K562 (cell line): ENCODE measurements around the gene LAMB4. TPM values are rescaled to one million over a fixed set of nuclear protein-coding genes. Genes with fewer than 3 reads are reported as not detected.

ENCODE experiments used
- CBX3 ChIP-seq, 2 experiments: IDR thresholded peaks; 1 replicate in 1 of 2; 2 replicates in 1 of 2; pipeline ENCODE4 v1.6.1; 2012; ENCODE audit warnings: inconsistent platforms in 2 of 2, low read length in 2 of 2, borderline replicate concordance in 1 of 2, control low read depth in 1 of 2
- DACH1 ChIP-seq: fragments of 450-650 bp; IDR thresholded peaks from 2 replicates; pipeline ENCODE4 v1.6.1; 2018; ENCODE audit not compliant: partially characterized antibody
- MECOM ChIP-seq: fragments of 250-450 bp; sonication (Bioruptor Pico); IDR thresholded peaks from 2 replicates; pipeline ENCODE4 v1.8.0; 2022; ENCODE audit warnings: inconsistent platforms
- SMARCA4 ChIP-seq: fragments of 450-650 bp; IDR thresholded peaks from 2 replicates; pipeline ENCODE4 v1.6.1; 2016
- SMC3 ChIP-seq: conservative IDR thresholded peaks from 2 replicates; pipeline ENCODE4 v1.6.1; 2011; ENCODE audit warnings: low read depth, low read length, improper control_type of control experiment; ENCODE audit not compliant: insufficient read depth
- TEAD4 ChIP-seq, 2 experiments: sonication (generic) in 1 of 2; formaldehyde crosslinking in 1 of 2; IDR thresholded peaks; 2 replicates each; pipeline versions ENCODE4 v1.6.1 to v1.8.0; 2012 to 2022; ENCODE audit warnings: borderline replicate concordance in 1 of 2, inconsistent platforms in 1 of 2, low read length in 1 of 2, mild to moderate bottlenecking in 1 of 2, missing genetic modification reagents in 1 of 2
- ZNF184 ChIP-seq: sonication (generic); formaldehyde crosslinking; IDR thresholded peaks from 2 replicates; pipeline ENCODE4 v1.5.0; 2020; ENCODE audit warnings: missing genetic modification reagents
- ZNF384 ChIP-seq: IDR thresholded peaks from 2 replicates; pipeline ENCODE4 v1.6.1; 2012; ENCODE audit warnings: low read depth, low read length, improper control_type of control experiment
- ZNF644 ChIP-seq: fragments of 200-800 bp; sonication (Bioruptor generic); IDR thresholded peaks from 2 replicates; pipeline ENCODE4 v1.6.1; 2016; ENCODE audit warnings: low read depth, missing genetic modification characterization, missing compliant biosample characterization
- polyA plus RNA-seq, 8 experiments: library from polyadenylated mRNA; depleted of rRNA in 4 of 8; stranded (reverse) in 5 of 8; unstranded in 3 of 8; fragments of >200 nt; fragmentation: Nextera tagmentation in 2 of 8; fragmentation: Illumina TruSeq in 1 of 8; extraction: Ambion mirVana in 2 of 8; extraction: Trizol in 1 of 8; gene quantifications; 2 replicates each; pipeline versions ENCODE4 v1.2.1 to v1.2.3, GENCODE V29; 2011 to 2014; ENCODE audit warnings: inconsistent platforms in 1 of 8, missing spikeins in 1 of 8
- total RNA-seq, 7 experiments: library from RNA; depleted of rRNA in 6 of 7; stranded (reverse); fragments of >200 nt in 6 of 7; fragmentation: Illumina TruSeq in 2 of 7; extraction: Trizol in 2 of 7; gene quantifications; 2 replicates each; pipeline versions ENCODE4 v1.2.1 to v1.2.3, GENCODE V29; 2011 to 2021; ENCODE audit warnings: low replicate concordance in 1 of 7
- TF ChIP-seq, protein P1 (sequence below): sonication (generic); formaldehyde crosslinking; IDR thresholded peaks from 2 replicates; pipeline ENCODE4 v1.8.1; 2023; ENCODE audit warnings: mild to moderate bottlenecking, missing genetic modification reagents
- TF ChIP-seq, protein P2 (sequence below), 2 experiments: fragments of 450-650 bp; formaldehyde crosslinking in 1 of 2; IDR thresholded peaks; 2 replicates each; pipeline versions ENCODE4 v1.4.0 to v1.6.1; 2014 to 2020; ENCODE audit warnings: mild to moderate bottlenecking in 2 of 2, borderline replicate concordance in 1 of 2, low read depth in 1 of 2
- TF ChIP-seq, protein P3 (sequence below): fragments of 250-450 bp; sonication (Bioruptor Pico); IDR thresholded peaks from 2 replicates; pipeline ENCODE4 v1.8.0; 2022; ENCODE audit warnings: inconsistent platforms
- TF ChIP-seq, protein P4 (sequence below): IDR thresholded peaks from 2 replicates; pipeline ENCODE4 v1.6.1; 2011; ENCODE audit warnings: borderline replicate concordance, low read depth, mild to moderate bottlenecking, moderate library complexity, low read length; ENCODE audit not compliant: insufficient read depth, poor library complexity, severe bottlenecking

Gene LAMB4
- total and polyA plus RNA-seq, 9 of the 15 experiments (the other 6 are each of a cell fraction or from before 2014, with no cell fraction given) = 0.06 to 0.13 (median 0.07) TPM; not detected in 6

DNA sequence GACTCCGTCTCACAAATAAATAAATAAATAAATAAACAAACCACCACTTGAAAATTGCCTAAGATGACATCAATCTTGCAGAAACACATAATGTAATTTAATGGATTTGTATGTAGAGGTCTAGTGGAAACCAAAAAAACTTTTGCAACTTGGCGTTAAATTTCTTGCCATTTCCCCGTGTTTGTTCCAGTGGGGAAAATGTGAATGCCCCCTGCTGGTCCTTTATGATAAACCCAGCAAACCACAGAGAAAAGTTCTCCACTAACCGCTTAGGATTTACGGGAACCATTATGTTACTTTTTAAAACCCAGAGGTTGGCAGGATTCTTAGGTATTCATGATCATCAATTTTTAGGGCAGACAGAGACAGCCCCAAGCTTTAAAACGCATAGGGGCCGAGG, 32.5 kb downstream of the LAMB4 start (continued):
- TF ChIP-seq, protein P1, sequence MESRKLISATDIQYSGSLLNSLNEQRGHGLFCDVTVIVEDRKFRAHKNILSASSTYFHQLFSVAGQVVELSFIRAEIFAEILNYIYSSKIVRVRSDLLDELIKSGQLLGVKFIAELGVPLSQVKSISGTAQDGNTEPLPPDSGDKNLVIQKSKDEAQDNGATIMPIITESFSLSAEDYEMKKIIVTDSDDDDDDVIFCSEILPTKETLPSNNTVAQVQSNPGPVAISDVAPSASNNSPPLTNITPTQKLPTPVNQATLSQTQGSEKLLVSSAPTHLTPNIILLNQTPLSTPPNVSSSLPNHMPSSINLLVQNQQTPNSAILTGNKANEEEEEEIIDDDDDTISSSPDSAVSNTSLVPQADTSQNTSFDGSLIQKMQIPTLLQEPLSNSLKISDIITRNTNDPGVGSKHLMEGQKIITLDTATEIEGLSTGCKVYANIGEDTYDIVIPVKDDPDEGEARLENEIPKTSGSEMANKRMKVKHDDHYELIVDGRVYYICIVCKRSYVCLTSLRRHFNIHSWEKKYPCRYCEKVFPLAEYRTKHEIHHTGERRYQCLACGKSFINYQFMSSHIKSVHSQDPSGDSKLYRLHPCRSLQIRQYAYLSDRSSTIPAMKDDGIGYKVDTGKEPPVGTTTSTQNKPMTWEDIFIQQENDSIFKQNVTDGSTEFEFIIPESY = peak; percentile 91
- no peak for TF ChIP-seq DACH1
- TF ChIP-seq ZNF644 = no peak
- TF ChIP-seq MECOM (CRISPR knock-in tag) = no peak
- TF ChIP-seq CBX3 (IDR thresholded peaks at IDR 0.05; ENCODE audit: borderline replicate concordance in 1 of 2, low read length in 2 of 2) = peak in 1 of 2 experiments; percentile 23; a peak in 1 of 3 replicates
- TF ChIP-seq, protein P2, sequence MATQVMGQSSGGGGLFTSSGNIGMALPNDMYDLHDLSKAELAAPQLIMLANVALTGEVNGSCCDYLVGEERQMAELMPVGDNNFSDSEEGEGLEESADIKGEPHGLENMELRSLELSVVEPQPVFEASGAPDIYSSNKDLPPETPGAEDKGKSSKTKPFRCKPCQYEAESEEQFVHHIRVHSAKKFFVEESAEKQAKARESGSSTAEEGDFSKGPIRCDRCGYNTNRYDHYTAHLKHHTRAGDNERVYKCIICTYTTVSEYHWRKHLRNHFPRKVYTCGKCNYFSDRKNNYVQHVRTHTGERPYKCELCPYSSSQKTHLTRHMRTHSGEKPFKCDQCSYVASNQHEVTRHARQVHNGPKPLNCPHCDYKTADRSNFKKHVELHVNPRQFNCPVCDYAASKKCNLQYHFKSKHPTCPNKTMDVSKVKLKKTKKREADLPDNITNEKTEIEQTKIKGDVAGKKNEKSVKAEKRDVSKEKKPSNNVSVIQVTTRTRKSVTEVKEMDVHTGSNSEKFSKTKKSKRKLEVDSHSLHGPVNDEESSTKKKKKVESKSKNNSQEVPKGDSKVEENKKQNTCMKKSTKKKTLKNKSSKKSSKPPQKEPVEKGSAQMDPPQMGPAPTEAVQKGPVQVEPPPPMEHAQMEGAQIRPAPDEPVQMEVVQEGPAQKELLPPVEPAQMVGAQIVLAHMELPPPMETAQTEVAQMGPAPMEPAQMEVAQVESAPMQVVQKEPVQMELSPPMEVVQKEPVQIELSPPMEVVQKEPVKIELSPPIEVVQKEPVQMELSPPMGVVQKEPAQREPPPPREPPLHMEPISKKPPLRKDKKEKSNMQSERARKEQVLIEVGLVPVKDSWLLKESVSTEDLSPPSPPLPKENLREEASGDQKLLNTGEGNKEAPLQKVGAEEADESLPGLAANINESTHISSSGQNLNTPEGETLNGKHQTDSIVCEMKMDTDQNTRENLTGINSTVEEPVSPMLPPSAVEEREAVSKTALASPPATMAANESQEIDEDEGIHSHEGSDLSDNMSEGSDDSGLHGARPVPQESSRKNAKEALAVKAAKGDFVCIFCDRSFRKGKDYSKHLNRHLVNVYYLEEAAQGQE (IDR thresholded peaks at IDR 0.05; ENCODE audit: borderline replicate concordance) = peak; percentile 57; the same call in 1 of the 2 replicates
- TF ChIP-seq, protein P2 (CRISPR knock-in tag; IDR thresholded peaks at IDR 0.05; ENCODE audit: low read depth) = no peak
- TF ChIP-seq ZNF184 (CRISPR knock-in tag) = no peak
- no peak for TF ChIP-seq SMARCA4
- TF ChIP-seq ZNF384 = 0 out of 2 replicates have a peak, but pooled peaks have one; percentile 18
- TF ChIP-seq SMC3 = peak; percentile 28; the same call in 1 of the 2 replicates
- TF ChIP-seq, protein P3, sequence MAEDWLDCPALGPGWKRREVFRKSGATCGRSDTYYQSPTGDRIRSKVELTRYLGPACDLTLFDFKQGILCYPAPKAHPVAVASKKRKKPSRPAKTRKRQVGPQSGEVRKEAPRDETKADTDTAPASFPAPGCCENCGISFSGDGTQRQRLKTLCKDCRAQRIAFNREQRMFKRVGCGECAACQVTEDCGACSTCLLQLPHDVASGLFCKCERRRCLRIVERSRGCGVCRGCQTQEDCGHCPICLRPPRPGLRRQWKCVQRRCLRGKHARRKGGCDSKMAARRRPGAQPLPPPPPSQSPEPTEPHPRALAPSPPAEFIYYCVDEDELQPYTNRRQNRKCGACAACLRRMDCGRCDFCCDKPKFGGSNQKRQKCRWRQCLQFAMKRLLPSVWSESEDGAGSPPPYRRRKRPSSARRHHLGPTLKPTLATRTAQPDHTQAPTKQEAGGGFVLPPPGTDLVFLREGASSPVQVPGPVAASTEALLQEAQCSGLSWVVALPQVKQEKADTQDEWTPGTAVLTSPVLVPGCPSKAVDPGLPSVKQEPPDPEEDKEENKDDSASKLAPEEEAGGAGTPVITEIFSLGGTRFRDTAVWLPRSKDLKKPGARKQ (CRISPR knock-in tag) = 0 out of 2 replicates have a peak, but pooled peaks have one; percentile 3
- TF ChIP-seq, protein P4, sequence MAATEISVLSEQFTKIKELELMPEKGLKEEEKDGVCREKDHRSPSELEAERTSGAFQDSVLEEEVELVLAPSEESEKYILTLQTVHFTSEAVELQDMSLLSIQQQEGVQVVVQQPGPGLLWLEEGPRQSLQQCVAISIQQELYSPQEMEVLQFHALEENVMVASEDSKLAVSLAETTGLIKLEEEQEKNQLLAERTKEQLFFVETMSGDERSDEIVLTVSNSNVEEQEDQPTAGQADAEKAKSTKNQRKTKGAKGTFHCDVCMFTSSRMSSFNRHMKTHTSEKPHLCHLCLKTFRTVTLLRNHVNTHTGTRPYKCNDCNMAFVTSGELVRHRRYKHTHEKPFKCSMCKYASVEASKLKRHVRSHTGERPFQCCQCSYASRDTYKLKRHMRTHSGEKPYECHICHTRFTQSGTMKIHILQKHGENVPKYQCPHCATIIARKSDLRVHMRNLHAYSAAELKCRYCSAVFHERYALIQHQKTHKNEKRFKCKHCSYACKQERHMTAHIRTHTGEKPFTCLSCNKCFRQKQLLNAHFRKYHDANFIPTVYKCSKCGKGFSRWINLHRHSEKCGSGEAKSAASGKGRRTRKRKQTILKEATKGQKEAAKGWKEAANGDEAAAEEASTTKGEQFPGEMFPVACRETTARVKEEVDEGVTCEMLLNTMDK = peak; percentile 46
- 0 out of 2 replicates have a peak, but pooled peaks have one; percentile 28 for TF ChIP-seq TEAD4 (IDR thresholded peaks at IDR 0.05; ENCODE audit: low read length)
- no peak for TF ChIP-seq TEAD4 (CRISPR knock-in tag; IDR thresholded peaks at IDR 0.05; ENCODE audit: borderline replicate concordance)
